ENCODE measurements around the gene DOCK4. TPM values are rescaled to one million over a fixed set of nuclear protein-coding genes. Genes with fewer than 3 reads are reported as not detected.

DOCK4 gene
- total RNA-seq, 1 experiment from 2014 or later, result 3.4 TPM

GRCh38 chr7:112149734-112150133, 56.5 kb downstream of the DOCK4 start:
- DNase-seq, result no peak
- CTCF ChIA-PET, result no interaction called here
- TF ChIP-seq CTCF (IDR thresholded peaks at IDR 0.05; ENCODE audit: unreplicated experiment), result no peak
- Mint-ChIP-seq H3K27me3 (ENCODE audit: unreplicated experiment) (peaks cover 29% of the 10 kb centered on the region), H3K4me1 (ENCODE audit: low read depth, unreplicated experiment) (no peaks in the 10 kb centered on the region), H3K4me3 (ENCODE audit: low read depth, unreplicated experiment) (no peak overlapping the region), H3K9me3 (ENCODE audit: low read depth, unreplicated experiment) (no peaks in the 10 kb centered on the region), H3K27ac (ENCODE audit: unreplicated experiment) (no peak overlapping the region), H3K36me3 (ENCODE audit: insufficient read depth, unreplicated experiment) (no peaks in the 10 kb centered on the region)
- BruUV-seq (replicated peaks), result no TSS peak
- intact Hi-C loops (cut with micrococcal nuclease; ENCODE audit: unreplicated experiment), result no loop called here

GRCh38 chr7:112147793-112148361, 58.3 kb downstream of the DOCK4 start:
- H3K4me3 Mint-ChIP-seq (ENCODE audit: low read depth, unreplicated experiment), result no peak overlapping the region
- TF ChIP-seq CTCF (IDR thresholded peaks at IDR 0.05; ENCODE audit: unreplicated experiment), result no peak
- CTCF ChIA-PET, result no interaction called here
- H3K27ac Mint-ChIP-seq (ENCODE audit: unreplicated experiment), result no peak overlapping the region
- BruUV-seq (replicated peaks), result no TSS peak
- no peaks in the 10 kb centered on the region for H3K9me3 Mint-ChIP-seq (ENCODE audit: low read depth, unreplicated experiment)
- H3K36me3 Mint-ChIP-seq (ENCODE audit: insufficient read depth, unreplicated experiment), result no peaks in the 10 kb centered on the region
- no peaks in the 10 kb centered on the region for H3K4me1 Mint-ChIP-seq (ENCODE audit: low read depth, unreplicated experiment)
- peaks cover 29% of the 10 kb centered on the region for H3K27me3 Mint-ChIP-seq (ENCODE audit: unreplicated experiment)
- no peak for DNase-seq
- intact Hi-C loops (cut with micrococcal nuclease; ENCODE audit: unreplicated experiment), result no loop called here

- CTCF ChIA-PET, result no interaction called here
- Mint-ChIP-seq H3K27ac (ENCODE audit: unreplicated experiment) (no peak overlapping the region), H3K36me3 (ENCODE audit: insufficient read depth, unreplicated experiment) (no peaks in the 10 kb centered on the region), H3K4me1 (ENCODE audit: low read depth, unreplicated experiment) (no peaks in the 10 kb centered on the region), H3K27me3 (ENCODE audit: unreplicated experiment) (peaks cover 19% of the 10 kb centered on the region), H3K4me3 (ENCODE audit: low read depth, unreplicated experiment) (no peak overlapping the region), H3K9me3 (ENCODE audit: low read depth, unreplicated experiment) (no peaks in the 10 kb centered on the region)
- intact Hi-C loops (cut with micrococcal nuclease; ENCODE audit: unreplicated experiment), result no loop called here
- no peak for DNase-seq
- no TSS peak for BruUV-seq (replicated peaks)
- TF ChIP-seq CTCF (IDR thresholded peaks at IDR 0.05; ENCODE audit: unreplicated experiment), result no peak
Observed at GRCh38 chr7:112145206-112145605, 61.0 kb downstream of the DOCK4 start.

- CTCF ChIA-PET, result no interaction called here
- no peak overlapping the region for H3K27ac Mint-ChIP-seq (ENCODE audit: unreplicated experiment)
- H3K4me3 Mint-ChIP-seq (ENCODE audit: low read depth, unreplicated experiment), result no peak overlapping the region
- no peaks in the 10 kb centered on the region for H3K9me3 Mint-ChIP-seq (ENCODE audit: low read depth, unreplicated experiment)
- no peak for TF ChIP-seq CTCF (IDR thresholded peaks at IDR 0.05; ENCODE audit: unreplicated experiment)
- no peak for DNase-seq
- H3K27me3 Mint-ChIP-seq (ENCODE audit: unreplicated experiment), result peaks cover 13% of the 10 kb centered on the region
- H3K36me3 Mint-ChIP-seq (ENCODE audit: insufficient read depth, unreplicated experiment), result no peaks in the 10 kb centered on the region
- no peaks in the 10 kb centered on the region for H3K4me1 Mint-ChIP-seq (ENCODE audit: low read depth, unreplicated experiment)
- intact Hi-C loops (cut with micrococcal nuclease; ENCODE audit: unreplicated experiment), result no loop called here
- BruUV-seq (replicated peaks), result no TSS peak
Observed at GRCh38 chr7:112144284-112145059, 61.7 kb downstream of the DOCK4 start.

Data from Calu3 (cell line).